Adrenal gland (tissue), 12 donors: ENCODE results near the gene ZRANB1. TPM values are rescaled to one million over a fixed set of nuclear protein-coding genes. Genes with fewer than 3 reads are reported as not detected.

ENCODE experiments used
- DNase-seq, 7 donors: peaks; one replicate each; pipeline ENCODE4 v3.0.0-alpha.2; 2019 to 2020
- H3K27ac ChIP-seq, 5 donors: fragments of 200-600 bp; sonication (generic) in 4 of 5; 1 replicate in 3 of 5; 2 replicates in 2 of 5; pipeline versions ENCODE4 v1.5.1 to v1.8.0; 2016 to 2020; ENCODE audit warnings: mild to moderate bottlenecking in 1 of 5
- H3K27me3 ChIP-seq: fragments of 200-600 bp; 2 replicates; pipeline ENCODE4 v1.8.0; 2021
- H3K36me3 ChIP-seq, 2 donors: fragments of 200-600 bp; replicated peaks in 1 of 2; 1 replicate in 1 of 2; 2 replicates in 1 of 2; pipeline versions ENCODE4 v1.5.1 to v1.8.0; 2018 to 2022
- H3K4me1 ChIP-seq, 2 donors: fragments of 200-600 bp; replicated peaks in 1 of 2; 1 replicate in 1 of 2; 2 replicates in 1 of 2; pipeline versions ENCODE4 v1.5.1 to v1.8.0; 2018 to 2021
- H3K4me3 ChIP-seq, 4 donors: fragments of 200-600 bp; sonication (generic) in 3 of 4; one replicate each; pipeline ENCODE4 v1.5.1; 2016 to 2018
- H3K9me3 ChIP-seq, 3 donors: fragments of 200-600 bp; sonication (generic) in 1 of 3; replicated peaks in 1 of 3; 1 replicate in 2 of 3; 2 replicates in 1 of 3; pipeline versions ENCODE4 v1.5.1 to v1.8.0; 2016 to 2021
- POLR2A ChIP-seq, 2 donors: fragments of 450-650 bp; IDR thresholded peaks; one replicate each; pipeline ENCODE4 v1.6.1; 2017; ENCODE audit warnings: antibody characterized with exemption in 2 of 2, mild to moderate bottlenecking in 2 of 2, moderate library complexity in 1 of 2
- WGBS, 4 donors: extraction: QIAGEN DNeasy Blood & Tissue Kit in 2 of 4; methylation state at CpG; one replicate each; pipeline versions ENCODE4 v1.1.5 to v1.1.7; 2013 to 2017; 5-methylcytosine and 5-hydroxymethylcytosine counted together
- intact Hi-C, 2 donors: fragments of 100-400 bp; cut with DNase I; formaldehyde crosslinking; loops; one replicate each; pipeline versions ENCODE4 v1.14.1 to v1.15.0; 2022 to 2023
- polyA plus RNA-seq, 3 donors: library from polyadenylated mRNA; stranded (reverse); fragments of 200-250 nt in 2 of 3; fragments of 350-450 nt in 1 of 3; fragmentation: Illumina TruSeq in 1 of 3; extraction: RNeasy Lipid Tissue Mini Kit (QIAGEN cat#74804) in 1 of 3; gene quantifications; one replicate each; pipeline ENCODE4 v1.2.3, GENCODE V29; 2013 to 2014
- total RNA-seq, 9 donors: library from RNA; depleted of rRNA in 4 of 9; stranded (reverse); fragments of >200 nt in 4 of 9; fragments of 120-200 nt in 1 of 9; fragmentation: NEBNext Ultra II Directional in 1 of 9; extraction: Animal tissue kit (Norgen Biotek cat#: 25700) in 1 of 9; gene quantifications; one replicate each; pipeline versions ENCODE4 v1.1.0 to v1.2.4, GENCODE V29; 2013 to 2023
- TF ChIP-seq, protein P1 (sequence below), 6 experiments: fragments of 450-650 bp in 4 of 6; fragments of 200-600 bp in 2 of 6; sonication (generic) in 1 of 6; IDR thresholded peaks; 1 replicate in 5 of 6; 2 replicates in 1 of 6; pipeline versions ENCODE4 v1.5.1 to v1.8.0; 2016 to 2021; ENCODE audit warnings: antibody characterized with exemption in 6 of 6, mild to moderate bottlenecking in 2 of 6, moderate library complexity in 1 of 6
- donor health status: healthy with polysubstance abuse.
- donor health status: Bipolar disorder and iron deficiency.
- donor health status: DM: yes; HTN: yes; CAD: no.
- donor health status: DM: no; HTN: no; CAD: no.
- donor health status: DM: no; HTN: no; CAD: no.
- donor health status: DM: yes; HTN: yes; CAD: no.

Gene ZRANB1
- total and polyA plus RNA-seq, 12 donors: 20.2 to 64.7 (median 38.0) TPM

- TF ChIP-seq POLR2A (IDR thresholded peaks at IDR 0.05): no peak
- TF ChIP-seq, protein P1, sequence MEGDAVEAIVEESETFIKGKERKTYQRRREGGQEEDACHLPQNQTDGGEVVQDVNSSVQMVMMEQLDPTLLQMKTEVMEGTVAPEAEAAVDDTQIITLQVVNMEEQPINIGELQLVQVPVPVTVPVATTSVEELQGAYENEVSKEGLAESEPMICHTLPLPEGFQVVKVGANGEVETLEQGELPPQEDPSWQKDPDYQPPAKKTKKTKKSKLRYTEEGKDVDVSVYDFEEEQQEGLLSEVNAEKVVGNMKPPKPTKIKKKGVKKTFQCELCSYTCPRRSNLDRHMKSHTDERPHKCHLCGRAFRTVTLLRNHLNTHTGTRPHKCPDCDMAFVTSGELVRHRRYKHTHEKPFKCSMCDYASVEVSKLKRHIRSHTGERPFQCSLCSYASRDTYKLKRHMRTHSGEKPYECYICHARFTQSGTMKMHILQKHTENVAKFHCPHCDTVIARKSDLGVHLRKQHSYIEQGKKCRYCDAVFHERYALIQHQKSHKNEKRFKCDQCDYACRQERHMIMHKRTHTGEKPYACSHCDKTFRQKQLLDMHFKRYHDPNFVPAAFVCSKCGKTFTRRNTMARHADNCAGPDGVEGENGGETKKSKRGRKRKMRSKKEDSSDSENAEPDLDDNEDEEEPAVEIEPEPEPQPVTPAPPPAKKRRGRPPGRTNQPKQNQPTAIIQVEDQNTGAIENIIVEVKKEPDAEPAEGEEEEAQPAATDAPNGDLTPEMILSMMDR (IDR thresholded peaks at IDR 0.05): no peak
- Histone ChIP-seq H3K36me3 (no peaks in the 10 kb centered on the region), H3K9me3 (no peaks in the 10 kb centered on the region), H3K27ac (no peak overlapping the region), H3K4me3 (no peak overlapping the region), H3K4me1 (peaks cover 5 to 21% of the 10 kb centered on the region in 2 donors), H3K27me3 (no peaks in the 10 kb centered on the region)
- 71 to 92% (median 90%) methylated on average over 3 of the region's 3 CpGs for WGBS, 4 donors
- intact Hi-C loops: no loop called here
- no peak for DNase-seq
Observed at GRCh38 chr10:124953421-124953820, 11.5 kb downstream of the ZRANB1 start.

DNA sequence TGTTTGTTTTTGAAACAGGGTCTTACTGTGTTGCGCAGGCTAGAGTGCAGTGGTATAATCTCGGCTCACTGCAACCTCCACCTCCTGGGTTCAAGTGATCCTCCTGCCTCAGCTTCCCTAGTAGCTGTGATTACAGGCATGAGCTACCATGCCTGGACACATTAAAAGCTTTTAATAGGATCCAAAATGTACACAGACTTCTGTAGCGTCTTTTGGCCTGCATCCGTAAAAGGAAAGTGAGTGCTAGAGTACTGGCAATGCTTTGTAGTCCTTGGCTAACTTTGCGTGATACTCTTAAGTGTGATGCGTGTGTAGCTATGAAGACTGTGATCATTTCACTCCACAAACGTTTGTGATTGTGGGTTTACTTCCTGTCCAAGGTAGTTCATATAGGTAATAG is 13.3 kb downstream of the ZRANB1 start:
- H3K4me1 ChIP-seq: peaks cover 5 to 28% of the 10 kb centered on the region in 2 donors
- H3K4me3 ChIP-seq: no peak overlapping the region
- H3K27ac ChIP-seq: no peak overlapping the region
- TF ChIP-seq, protein P1 (IDR thresholded peaks at IDR 0.05): no peak
- no peak for TF ChIP-seq POLR2A (IDR thresholded peaks at IDR 0.05)
- no peaks in the 10 kb centered on the region for H3K27me3 ChIP-seq
- no peaks in the 10 kb centered on the region for H3K9me3 ChIP-seq
- no peaks in the 10 kb centered on the region for H3K36me3 ChIP-seq
- no peak for DNase-seq
- intact Hi-C loops: no loop called here
- 61 to 73% (median 70%) methylated on average over 7 of the region's 7 CpGs for WGBS, 4 donors

- Histone ChIP-seq H3K27ac (no peak overlapping the region), H3K9me3 (no peaks in the 10 kb centered on the region), H3K4me3 (no peak overlapping the region), H3K36me3 (no peaks in the 10 kb centered on the region), H3K4me1 (peaks cover 5 to 28% of the 10 kb centered on the region in 2 donors), H3K27me3 (no peaks in the 10 kb centered on the region)
- 68 to 74% (median 69%) methylated on average over 10 of the region's 10 CpGs for WGBS, 4 donors
- DNase-seq: no peak
- intact Hi-C loops: no loop called here
- TF ChIP-seq, protein P1 (IDR thresholded peaks at IDR 0.05): no peak
- no peak for TF ChIP-seq POLR2A (IDR thresholded peaks at IDR 0.05)
Observed at GRCh38 chr10:124955868-124956267, 13.9 kb downstream of the ZRANB1 start.

GRCh38 chr10:124956764-124957163 is 14.8 kb downstream of the ZRANB1 start:
- intact Hi-C loops: no loop called here
- peaks cover 5 to 37% of the 10 kb centered on the region in 2 donors for H3K4me1 ChIP-seq
- H3K9me3 ChIP-seq: no peaks in the 10 kb centered on the region
- no peak for DNase-seq
- no peaks in the 10 kb centered on the region for H3K36me3 ChIP-seq
- WGBS, 4 donors: 50 to 53% (median 51%) methylated on average over 1 of the region's 1 CpG
- no peak overlapping the region for H3K4me3 ChIP-seq
- no peak for TF ChIP-seq POLR2A (IDR thresholded peaks at IDR 0.05)
- TF ChIP-seq, protein P1 (IDR thresholded peaks at IDR 0.05): no peak
- no peak overlapping the region for H3K27ac ChIP-seq
- H3K27me3 ChIP-seq: no peaks in the 10 kb centered on the region
